Superior temporal gyrus (tissue), 1 donor: Measurements from ENCODE around the gene FRK.
"Not testable (repeated sequence)": the region's sequence is repeated elsewhere in the genome, so short reads cannot be mapped to it uniquely, and the experiment has no call there.

Experiments
- DNase-seq: peaks from one replicate; pipeline ENCODE4 v3.0.0-alpha.2; 2016; ENCODE audit errors: extremely low spot score

Gene FRK

GRCh38 chr6:116010386-116010785 lies 50.3 kb downstream of the FRK start:
- no peak for DNase-seq

GRCh38 chr6:116008470-116009243 lies 52.0 kb downstream of the FRK start:
- peak; percentile 84 for DNase-seq

GRCh38 chr6:116004841-116005815 lies 55.6 kb downstream of the FRK start:
- no peak for DNase-seq

- DNase-seq: no peak
Measured at GRCh38 chr6:116003668-116004067, 57.0 kb downstream of the FRK start.

- DNase-seq: no peak
Measured at GRCh38 chr6:116002756-116003155, 57.9 kb downstream of the FRK start.

- no peak for DNase-seq
Measured at GRCh38 chr6:115999235-115999634, 61.5 kb downstream of the FRK start.

GRCh38 chr6:115997990-115998585 lies 62.6 kb downstream of the FRK start:
- DNase-seq: no peak

GRCh38 chr6:115986026-115986425 lies 74.7 kb downstream of the FRK start:
- DNase-seq: no peak

- DNase-seq: no peak
Measured at GRCh38 chr6:115984809-115985208, 75.9 kb downstream of the FRK start.

- no peak for DNase-seq
Measured at GRCh38 chr6:115983998-115984397, 76.7 kb downstream of the FRK start.

- no peak for DNase-seq
Measured at GRCh38 chr6:115982453-115982852, 78.2 kb downstream of the FRK start.

- DNase-seq: no peak
Measured at GRCh38 chr6:115977220-115977619, 83.5 kb downstream of the FRK start.

GRCh38 chr6:115976321-115976870 lies 84.3 kb downstream of the FRK start:
- DNase-seq: peak; percentile 94

GRCh38 chr6:115972679-115973078 lies 88.0 kb downstream of the FRK start:
- peak; percentile 79 for DNase-seq

GRCh38 chr6:115971785-115972184 lies 88.9 kb downstream of the FRK start:
- no peak for DNase-seq

- no peak for DNase-seq
Measured at GRCh38 chr6:115969930-115970273, 90.8 kb downstream of the FRK start.

GRCh38 chr6:115969207-115969929 lies 91.3 kb downstream of the FRK start:
- DNase-seq: peak; percentile 78

GRCh38 chr6:115960286-115960685 lies 100.4 kb downstream of the FRK start:
- DNase-seq: not testable (repeated sequence)

- no peak for DNase-seq
Measured at GRCh38 chr6:115958958-115959357, 101.7 kb downstream of the FRK start.

- DNase-seq: no peak
Measured at GRCh38 chr6:115954740-115955139, 106.0 kb downstream of the FRK start.

GRCh38 chr6:115948751-115949150 lies 111.9 kb downstream of the FRK start:
- no peak for DNase-seq
